Lower leg skin (tissue), 3 donors: ENCODE measurements around the gene ADRB1.

Source experiments
- CTCF ChIP-seq, 3 donors: fragments of 450-650 bp; IDR thresholded peaks; one replicate each; pipeline ENCODE4 v1.5.1; 2016; ENCODE audit warnings: antibody characterized with exemption in 3 of 3, mild to moderate bottlenecking in 3 of 3, moderate library complexity in 2 of 3
- POLR2A ChIP-seq, 2 donors: fragments of 450-650 bp; IDR thresholded peaks; one replicate each; pipeline ENCODE4 v1.6.1; 2016 to 2017; ENCODE audit warnings: antibody characterized with exemption in 2 of 2, mild to moderate bottlenecking in 1 of 2, moderate library complexity in 1 of 2

DNA sequence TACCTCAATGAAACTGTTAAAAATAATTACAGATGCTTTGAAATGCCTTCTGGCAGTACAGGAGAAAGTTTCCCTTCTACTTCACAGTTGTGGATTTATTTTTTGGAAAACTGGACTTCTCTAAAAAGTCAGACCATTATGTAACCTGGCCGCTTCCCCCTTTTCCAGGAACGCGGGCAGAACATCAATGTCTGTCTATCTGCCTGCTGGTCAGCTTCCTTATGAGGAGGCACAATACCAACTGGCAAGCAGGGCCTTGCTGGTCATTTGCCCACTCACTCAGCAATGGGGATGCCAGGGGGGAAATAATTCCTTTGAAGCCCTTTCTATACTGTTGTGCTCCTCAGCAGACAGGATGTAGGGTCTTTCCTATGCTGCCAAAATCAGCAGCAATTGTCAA lies 22.5 kb upstream of the ADRB1 start:
- no peak for TF ChIP-seq POLR2A (IDR thresholded peaks at IDR 0.05)
- TF ChIP-seq CTCF (IDR thresholded peaks at IDR 0.05): no peak
